IMR-90 (cell line): ENCODE data around the gene NBEA. TPM values are rescaled to one million over a fixed set of nuclear protein-coding genes. Genes with fewer than 3 reads are reported as not detected.

ENCODE experiments used
- ATAC-seq: fragments of 200-7000 bp; cut with Tn5 transposase; 2 replicates; pipeline ENCODE4 v1.9.1; 2020; ENCODE audit warnings: low read depth, mild to moderate bottlenecking, moderate library complexity
- BruUV-seq: library from RNA; stranded (reverse); fragments of 400-500 nt; replicated peaks from 2 replicates; lab custom pipeline; 2021; lab: Mats Ljungman, UMichigan
- CTCF ChIA-PET: fragments of 300-600 bp; formaldehyde crosslinking; extraction: SDS; loops from one replicate; lab custom pipeline; 2021; ENCODE audit warnings: antibody characterized with exemption; lab: Yijun Ruan, JAX
- POLR2A ChIA-PET: fragments of 300-600 bp; sonication (Branson Sonifier 250); formaldehyde crosslinking; loops from one replicate; lab custom pipeline; 2022; ENCODE audit warnings: antibody characterized with exemption; ENCODE audit not compliant: unreplicated experiment; lab: Charles Lee
- DNase-seq: peaks from one replicate; pipeline ENCODE4 v3.0.0; 2013
- H2AFZ ChIP-seq: replicated peaks from 2 replicates; pipeline ENCODE3; 2013; ENCODE audit warnings: low read length, mild to moderate bottlenecking; ENCODE audit not compliant: poor library complexity
- H2AK5ac ChIP-seq: 2 replicates; pipeline ENCODE4 v1.6.1; 2013; ENCODE audit warnings: low read depth, low read length, inconsistent platforms
- H2AK9ac ChIP-seq: replicated peaks from 2 replicates; pipeline ENCODE3; 2013; ENCODE audit warnings: mild to moderate bottlenecking, low read depth, low read length, moderate library complexity; ENCODE audit not compliant: poor library complexity
- H2BK120ac ChIP-seq: 2 replicates; pipeline ENCODE4 v1.6.1; 2013; ENCODE audit warnings: low read depth, low read length, inconsistent platforms
- H2BK15ac ChIP-seq: 3 replicates; pipeline ENCODE4 v1.6.1; 2013; ENCODE audit warnings: low read depth, low read length, inconsistent platforms
- H2BK20ac ChIP-seq: 2 replicates; pipeline ENCODE4 v1.6.1; 2013; ENCODE audit warnings: low read depth, mild to moderate bottlenecking, inconsistent platforms, low read length, moderate library complexity
- H2BK5ac ChIP-seq: 2 replicates; pipeline ENCODE4 v1.6.1; 2013; ENCODE audit warnings: mild to moderate bottlenecking, low read depth, low read length, inconsistent platforms; ENCODE audit not compliant: poor library complexity, severe bottlenecking
- H3K14ac ChIP-seq: replicated peaks from 2 replicates; pipeline ENCODE4 v1.6.1; 2013; ENCODE audit warnings: low read depth, low read length, inconsistent platforms
- H3K18ac ChIP-seq: 2 replicates; pipeline ENCODE4 v1.6.1; 2013; ENCODE audit warnings: low read depth, low read length, control low read depth
- H3K23ac ChIP-seq: 2 replicates; pipeline ENCODE4 v1.6.1; 2013; ENCODE audit warnings: low read depth, low read length, inconsistent platforms
- H3K27ac ChIP-seq: 2 replicates; pipeline ENCODE4 v1.5.1; 2013; ENCODE audit warnings: mild to moderate bottlenecking, control low read depth, low read length; ENCODE audit not compliant: insufficient read depth
- H3K27me3 ChIP-seq: 2 replicates; pipeline ENCODE4 v1.6.1; 2013; ENCODE audit warnings: low read length; ENCODE audit not compliant: control insufficient read depth, insufficient read depth
- H3K36me3 ChIP-seq: 2 replicates; pipeline ENCODE4 v1.6.1; 2013; ENCODE audit warnings: low read length, mixed read lengths; ENCODE audit not compliant: control insufficient read depth, insufficient read depth
- H3K4ac ChIP-seq: 2 replicates; pipeline ENCODE4 v1.6.1; 2013; ENCODE audit warnings: low read depth, low read length, inconsistent platforms
- H3K4me1 ChIP-seq: 2 replicates; pipeline ENCODE4 v1.6.1; 2013; ENCODE audit warnings: low read length, mixed read lengths; ENCODE audit not compliant: control insufficient read depth, insufficient read depth
- H3K4me2 ChIP-seq: 2 replicates; pipeline ENCODE4 v1.6.1; 2013; ENCODE audit warnings: low read depth, mild to moderate bottlenecking, control low read depth, low read length, moderate library complexity
- H3K4me3 ChIP-seq: 2 replicates; pipeline ENCODE4 v1.5.1; 2013; ENCODE audit warnings: low read depth, mild to moderate bottlenecking, control low read depth, low read length, moderate library complexity; ENCODE audit not compliant: insufficient read depth
- H3K56ac ChIP-seq: 2 replicates; pipeline ENCODE4 v1.6.1; 2013; ENCODE audit warnings: low read length, inconsistent platforms; ENCODE audit not compliant: insufficient read depth; ENCODE audit errors: extremely low read depth
- H3K79me1 ChIP-seq, 2 experiments: 2 replicates each; pipeline ENCODE4 v1.6.1; 2013; ENCODE audit warnings: low read length in 2 of 2, inconsistent platforms in 1 of 2, low read depth in 1 of 2
- H3K9ac ChIP-seq: 2 replicates; pipeline ENCODE4 v1.6.1; 2013; ENCODE audit warnings: low read depth, low read length, control low read depth
- H3K9me1 ChIP-seq: 2 replicates; pipeline ENCODE4 v1.6.1; 2013; ENCODE audit warnings: low read length, inconsistent platforms; ENCODE audit not compliant: insufficient read depth
- H3K9me3 ChIP-seq: 2 replicates; pipeline ENCODE4 v1.6.1; 2013; ENCODE audit warnings: low read length; ENCODE audit not compliant: control insufficient read depth, insufficient read depth
- H4K20me1 ChIP-seq: 2 replicates; pipeline ENCODE4 v1.6.1; 2013; ENCODE audit warnings: low read length, inconsistent platforms; ENCODE audit not compliant: insufficient read depth
- H4K5ac ChIP-seq: 2 replicates; pipeline ENCODE4 v1.6.1; 2013; ENCODE audit warnings: mild to moderate bottlenecking, low read depth, low read length, control low read depth
- H4K8ac ChIP-seq, 2 experiments: 2 replicates each; pipeline ENCODE4 v1.6.1; 2013; ENCODE audit warnings: low read depth in 2 of 2, low read length in 2 of 2, control low read depth in 1 of 2, inconsistent platforms in 1 of 2
- H4K91ac ChIP-seq: 2 replicates; pipeline ENCODE4 v1.6.1; 2013; ENCODE audit warnings: low read depth, low read length, inconsistent platforms; ENCODE audit not compliant: insufficient read depth
- BHLHE40 ChIP-seq: fragments of 150-350 bp; IDR thresholded peaks from 2 replicates; pipeline ENCODE4 v1.6.1; 2016; ENCODE audit warnings: mild to moderate bottlenecking, low read depth, low read length
- CEBPB ChIP-seq: IDR thresholded peaks from 2 replicates; pipeline ENCODE4 v1.6.1; 2012; ENCODE audit warnings: low read depth, low read length, improper control_type of control experiment
- CHD1 ChIP-seq: IDR thresholded peaks from 2 replicates; pipeline ENCODE4 v1.6.1; 2012; ENCODE audit warnings: low read depth, low read length, improper control_type of control experiment
- ELK1 ChIP-seq: fragments of 150-350 bp; IDR thresholded peaks from 2 replicates; pipeline ENCODE4 v1.6.1; 2016; ENCODE audit warnings: low read depth, mild to moderate bottlenecking, low read length, moderate library complexity, borderline replicate concordance
- FOS ChIP-seq: fragments of 150-350 bp; IDR thresholded peaks from 2 replicates; pipeline ENCODE4 v1.6.1; 2016; ENCODE audit warnings: low read depth, low read length
- MAZ ChIP-seq: IDR thresholded peaks from 2 replicates; pipeline ENCODE4 v1.6.1; 2012; ENCODE audit warnings: low read depth, mild to moderate bottlenecking, low read length, improper control_type of control experiment, moderate library complexity, borderline replicate concordance
- MXI1 ChIP-seq: IDR thresholded peaks from 2 replicates; pipeline ENCODE4 v1.6.1; 2012; ENCODE audit warnings: low read depth, mild to moderate bottlenecking, low read length, moderate library complexity, borderline replicate concordance
- NFE2L2 ChIP-seq: fragments of 150-350 bp; IDR thresholded peaks from 2 replicates; pipeline ENCODE4 v1.6.1; 2016; ENCODE audit warnings: low read depth, mild to moderate bottlenecking, low read length
- RAD21 ChIP-seq: IDR thresholded peaks from 2 replicates; pipeline ENCODE4 v1.6.1; 2012; ENCODE audit warnings: low read length, improper control_type of control experiment
- RCOR1 ChIP-seq: IDR thresholded peaks from 2 replicates; pipeline ENCODE4 v1.6.1; 2012; ENCODE audit warnings: mild to moderate bottlenecking, low read length, improper control_type of control experiment; ENCODE audit not compliant: insufficient replicate concordance
- RFX5 ChIP-seq: IDR thresholded peaks from 2 replicates; pipeline ENCODE4 v1.8.0; 2012; ENCODE audit warnings: low read depth, mild to moderate bottlenecking, low read length, moderate library complexity
- SMC3 ChIP-seq: fragments of 150-350 bp; IDR thresholded peaks from 2 replicates; pipeline ENCODE4 v1.6.1; 2016; ENCODE audit warnings: low read depth, mild to moderate bottlenecking, antibody characterized with exemption, low read length, moderate library complexity
- USF2 ChIP-seq: fragments of 150-350 bp; IDR thresholded peaks from 2 replicates; pipeline ENCODE4 v1.6.1; 2017; ENCODE audit warnings: mild to moderate bottlenecking, antibody characterized with exemption, low read length, low read depth
- WGBS, 2 experiments: methylation state at CpG; one replicate each; pipeline versions ENCODE4 v1.1.5 to v1.1.7; 2013; ENCODE audit warnings: missing lambda C conversion rate in 2 of 2; ENCODE audit not compliant: insufficient read length in 1 of 2; ENCODE audit errors: extremely low coverage in 2 of 2; 5-methylcytosine and 5-hydroxymethylcytosine counted together
- dilution Hi-C: fragments of 300-500 bp; cut with HindIII; formaldehyde crosslinking; loops from one replicate; pipeline ENCODE4 v1.14.3; 2018; ENCODE audit warnings: low sequenced_read_pairs; ENCODE audit not compliant: unreplicated experiment
- in situ Hi-C: fragments of 300-500 bp; cut with MboI; formaldehyde crosslinking; loops from 3 replicates; pipeline ENCODE4 v1.14.3; 2019; ENCODE audit warnings: low sequenced_read_pairs, inconsistent platforms, mixed read lengths
- intact Hi-C: fragments of 100-400 bp; cut with micrococcal nuclease; formaldehyde crosslinking; loops from 2 replicates; pipeline ENCODE4 v1.10.0; 2022
- polyA plus RNA-seq, 3 experiments: library from polyadenylated mRNA; depleted of rRNA; stranded (reverse); fragments of >200 nt; gene quantifications; 2 replicates each; pipeline ENCODE4 v1.2.3, GENCODE V29; 2012; ENCODE audit warnings: low replicate concordance in 1 of 3
- total RNA-seq: library from RNA; depleted of rRNA; stranded (reverse); fragments of >200 nt; gene quantifications from 2 replicates; pipeline ENCODE4 v1.2.3, GENCODE V29; 2012
- TF ChIP-seq, protein P1 (sequence below): conservative IDR thresholded peaks from 2 replicates; pipeline ENCODE4 v1.5.1; 2012; ENCODE audit warnings: mild to moderate bottlenecking, low read depth, low read length, improper control_type of control experiment

NBEA gene
- total and polyA plus RNA-seq, 2 of the 4 experiments (the other 2 are of a cell fraction), result 0.82 to 2.2 TPM

DNA sequence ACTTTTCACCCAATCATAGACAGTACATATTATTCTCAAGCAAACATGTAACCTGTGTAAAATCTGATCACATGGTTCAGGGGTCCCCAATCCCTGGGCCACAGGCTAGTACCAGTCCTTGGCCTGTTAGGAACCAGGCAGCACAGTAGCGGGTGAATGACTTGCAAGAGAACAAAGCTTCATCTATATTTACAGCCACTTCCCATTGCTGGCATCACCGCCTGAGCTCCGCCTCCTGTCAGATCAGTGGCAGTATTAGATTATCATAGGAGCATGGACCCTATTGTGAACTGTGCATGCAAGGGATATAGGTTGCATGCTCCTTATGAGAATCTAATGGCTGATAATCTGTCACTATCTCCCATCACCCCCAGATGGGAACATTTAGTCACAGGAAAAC lies 401.3 kb downstream of the NBEA start:
- no peak overlapping the region for H3K4me2 ChIP-seq

More for the DNA sequence above, 401.3 kb downstream of the NBEA start:
- Histone ChIP-seq H4K5ac (no peak overlapping the region), H3K4ac (no peak overlapping the region), H3K9ac (no peak overlapping the region), H3K4me3 (no peak overlapping the region), H3K9me1 (no peaks in the 10 kb centered on the region), H3K36me3 (no peaks in the 10 kb centered on the region), H2AK9ac (no peak overlapping the region), H3K79me1 (no peaks in the 10 kb centered on the region), H3K18ac (no peak overlapping the region), H3K27ac (no peak overlapping the region), H3K14ac (no peak overlapping the region), H2BK5ac (no peak overlapping the region), H3K4me1 (no peaks in the 10 kb centered on the region), H2BK120ac (no peak overlapping the region), H2AK5ac (no peak overlapping the region), H3K56ac (no peak overlapping the region), H3K23ac (no peak overlapping the region), H2AFZ (no peak overlapping the region), H4K20me1 (no peaks in the 10 kb centered on the region), H4K91ac (no peak overlapping the region), H3K27me3 (no peaks in the 10 kb centered on the region), H3K9me3 (no peaks in the 10 kb centered on the region), H2BK20ac (no peak overlapping the region), H4K8ac (no peak overlapping the region), H2BK15ac (no peak overlapping the region)
- no TSS peak for BruUV-seq
- ChIA-PET POLR2A (no interaction called here), CTCF (no interaction called here)
- TF ChIP-seq MAZ (no peak), CHD1 (no peak), MXI1 (no peak), BHLHE40 (no peak), NFE2L2 (no peak), CEBPB (no peak), RCOR1 (no peak), FOS (no peak), USF2 (no peak), RAD21 (no peak), RFX5 (no peak), ELK1 (no peak), SMC3 (no peak)
- TF ChIP-seq, protein P1, sequence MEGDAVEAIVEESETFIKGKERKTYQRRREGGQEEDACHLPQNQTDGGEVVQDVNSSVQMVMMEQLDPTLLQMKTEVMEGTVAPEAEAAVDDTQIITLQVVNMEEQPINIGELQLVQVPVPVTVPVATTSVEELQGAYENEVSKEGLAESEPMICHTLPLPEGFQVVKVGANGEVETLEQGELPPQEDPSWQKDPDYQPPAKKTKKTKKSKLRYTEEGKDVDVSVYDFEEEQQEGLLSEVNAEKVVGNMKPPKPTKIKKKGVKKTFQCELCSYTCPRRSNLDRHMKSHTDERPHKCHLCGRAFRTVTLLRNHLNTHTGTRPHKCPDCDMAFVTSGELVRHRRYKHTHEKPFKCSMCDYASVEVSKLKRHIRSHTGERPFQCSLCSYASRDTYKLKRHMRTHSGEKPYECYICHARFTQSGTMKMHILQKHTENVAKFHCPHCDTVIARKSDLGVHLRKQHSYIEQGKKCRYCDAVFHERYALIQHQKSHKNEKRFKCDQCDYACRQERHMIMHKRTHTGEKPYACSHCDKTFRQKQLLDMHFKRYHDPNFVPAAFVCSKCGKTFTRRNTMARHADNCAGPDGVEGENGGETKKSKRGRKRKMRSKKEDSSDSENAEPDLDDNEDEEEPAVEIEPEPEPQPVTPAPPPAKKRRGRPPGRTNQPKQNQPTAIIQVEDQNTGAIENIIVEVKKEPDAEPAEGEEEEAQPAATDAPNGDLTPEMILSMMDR, result no peak
- in situ Hi-C loops (no loop called here), intact Hi-C loops (no loop called here), dilution Hi-C loops (no loop called here)
- no CpG with 5 or more reads among the region's 3 CpGs for WGBS, 2 experiments
- DNase-seq, result no peak
- ATAC-seq, result no peak
